Vagina (tissue), 2 donors: ENCODE measurements around the gene PIN4.

Experiments used
- POLR2A ChIP-seq, 2 donors: fragments of 450-650 bp; IDR thresholded peaks; one replicate each; pipeline ENCODE4 v1.6.1; 2017; ENCODE audit warnings: antibody characterized with exemption in 2 of 2, mild to moderate bottlenecking in 2 of 2, moderate library complexity in 2 of 2
- POLR2AphosphoS5 ChIP-seq, 2 donors: sonication (generic); formaldehyde crosslinking; IDR thresholded peaks; one replicate each; pipeline ENCODE4 v1.9.0; 2017; ENCODE audit warnings: antibody characterized with exemption in 2 of 2, mild to moderate bottlenecking in 2 of 2, low read depth in 1 of 2; ENCODE audit not compliant: insufficient read depth in 1 of 2
- TF ChIP-seq, protein P1 (sequence below), 3 experiments: fragments of 450-650 bp in 2 of 3; fragments of 200-600 bp in 1 of 3; sonication (generic) in 1 of 3; IDR thresholded peaks; one replicate each; pipeline ENCODE4 v1.5.1; 2017 to 2019; ENCODE audit warnings: antibody characterized with exemption in 3 of 3, mild to moderate bottlenecking in 2 of 3, moderate library complexity in 2 of 3

- TF ChIP-seq POLR2A (IDR thresholded peaks at IDR 0.05) (no peak), POLR2AphosphoS5 (IDR thresholded peaks at IDR 0.05; ENCODE audit: insufficient read depth in 1 of 2, low read depth in 1 of 2) (no peak)
- TF ChIP-seq, protein P1, sequence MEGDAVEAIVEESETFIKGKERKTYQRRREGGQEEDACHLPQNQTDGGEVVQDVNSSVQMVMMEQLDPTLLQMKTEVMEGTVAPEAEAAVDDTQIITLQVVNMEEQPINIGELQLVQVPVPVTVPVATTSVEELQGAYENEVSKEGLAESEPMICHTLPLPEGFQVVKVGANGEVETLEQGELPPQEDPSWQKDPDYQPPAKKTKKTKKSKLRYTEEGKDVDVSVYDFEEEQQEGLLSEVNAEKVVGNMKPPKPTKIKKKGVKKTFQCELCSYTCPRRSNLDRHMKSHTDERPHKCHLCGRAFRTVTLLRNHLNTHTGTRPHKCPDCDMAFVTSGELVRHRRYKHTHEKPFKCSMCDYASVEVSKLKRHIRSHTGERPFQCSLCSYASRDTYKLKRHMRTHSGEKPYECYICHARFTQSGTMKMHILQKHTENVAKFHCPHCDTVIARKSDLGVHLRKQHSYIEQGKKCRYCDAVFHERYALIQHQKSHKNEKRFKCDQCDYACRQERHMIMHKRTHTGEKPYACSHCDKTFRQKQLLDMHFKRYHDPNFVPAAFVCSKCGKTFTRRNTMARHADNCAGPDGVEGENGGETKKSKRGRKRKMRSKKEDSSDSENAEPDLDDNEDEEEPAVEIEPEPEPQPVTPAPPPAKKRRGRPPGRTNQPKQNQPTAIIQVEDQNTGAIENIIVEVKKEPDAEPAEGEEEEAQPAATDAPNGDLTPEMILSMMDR (IDR thresholded peaks at IDR 0.05): no peak
Observed at GRCh38 chrX:72247206-72247942, 65.8 kb downstream of the PIN4 start.
